ENCODE measurements around the gene VSIG8.

VSIG8 gene

GRCh38 chr1:159825564-159825963 is 36.9 kb downstream of the VSIG8 start:
- H3K4me3 ChIP-seq (ENCODE audit: low read depth, low read length) = no peak overlapping the region
- TF ChIP-seq CTCF (IDR thresholded peaks at IDR 0.05; ENCODE audit: low read depth, low read length) = no peak

GRCh38 chr1:159823406-159823805 is 39.1 kb downstream of the VSIG8 start:
- H3K4me3 ChIP-seq (ENCODE audit: low read depth, low read length) = no peak overlapping the region
- TF ChIP-seq CTCF (IDR thresholded peaks at IDR 0.05; ENCODE audit: low read depth, low read length) = no peak

- no peak overlapping the region for H3K4me3 ChIP-seq (ENCODE audit: low read depth, low read length)
- TF ChIP-seq CTCF (IDR thresholded peaks at IDR 0.05; ENCODE audit: low read depth, low read length) = peak; percentile 67
Measured at GRCh38 chr1:159821171-159821867, 41.1 kb downstream of the VSIG8 start.

- H3K4me3 ChIP-seq (ENCODE audit: low read depth, low read length) = no peak overlapping the region
- TF ChIP-seq CTCF (IDR thresholded peaks at IDR 0.05; ENCODE audit: low read depth, low read length) = no peak
Measured at GRCh38 chr1:159817276-159818041, 45.0 kb downstream of the VSIG8 start.

- H3K4me3 ChIP-seq (ENCODE audit: low read depth, low read length) = no peak overlapping the region
- TF ChIP-seq CTCF (IDR thresholded peaks at IDR 0.05; ENCODE audit: low read depth, low read length) = no peak
Measured at GRCh38 chr1:159815926-159816325, 46.5 kb downstream of the VSIG8 start.

GRCh38 chr1:159804924-159805323 is 57.5 kb downstream of the VSIG8 start:
- TF ChIP-seq CTCF (IDR thresholded peaks at IDR 0.05; ENCODE audit: low read depth, low read length) = no peak
- H3K4me3 ChIP-seq (ENCODE audit: low read depth, low read length) = no peak overlapping the region

Measured in WI38 (cell line).